HepG2 (cell line): ENCODE results near the gene STX5. TPM values are rescaled to one million over a fixed set of nuclear protein-coding genes. Genes with fewer than 3 reads are reported as not detected.

Source experiments
- ARID3A ChIP-seq: IDR thresholded peaks from 2 replicates; pipeline ENCODE4 v1.6.1; 2012; ENCODE audit warnings: low read depth, low read length, improper control_type of control experiment
- CHCHD3 ChIP-seq: sonication (generic); formaldehyde crosslinking; IDR thresholded peaks from 2 replicates; pipeline ENCODE4 v1.8.0; 2022; ENCODE audit warnings: mild to moderate bottlenecking, missing genetic modification reagents, moderate library complexity
- FOSL2 ChIP-seq: sonication (generic); formaldehyde crosslinking; IDR thresholded peaks from 2 replicates; pipeline ENCODE4 v1.4.0; 2020; ENCODE audit warnings: missing genetic modification reagents
- FUBP1 ChIP-seq: sonication (generic); formaldehyde crosslinking; IDR thresholded peaks from 2 replicates; pipeline ENCODE4 v1.5.1; 2020; ENCODE audit warnings: missing genetic modification reagents, mild to moderate bottlenecking, borderline replicate concordance
- ISL2 ChIP-seq: sonication (generic); formaldehyde crosslinking; IDR thresholded peaks from 2 replicates; pipeline ENCODE4 v1.5.0; 2020; ENCODE audit warnings: missing genetic modification reagents
- KDM4B ChIP-seq: sonication (generic); formaldehyde crosslinking; IDR thresholded peaks from 2 replicates; pipeline ENCODE4 v1.4.0; 2020; ENCODE audit warnings: missing genetic modification reagents
- MAFK ChIP-seq, 2 experiments: IDR thresholded peaks in 1 of 2; conservative IDR thresholded peaks in 1 of 2; 2 replicates each; pipeline ENCODE4 v1.6.1; 2011; ENCODE audit warnings: improper control_type of control experiment in 2 of 2, low read length in 2 of 2
- MBNL3 ChIP-seq: fragments of 250-450 bp; sonication (Bioruptor Pico); conservative IDR thresholded peaks from 2 replicates; pipeline ENCODE4 v1.8.0; 2022; ENCODE audit warnings: mild to moderate bottlenecking, inconsistent platforms
- MTF2 ChIP-seq: sonication (generic); formaldehyde crosslinking; IDR thresholded peaks from 2 replicates; pipeline ENCODE4 v1.5.0; 2020; ENCODE audit warnings: missing genetic modification reagents, borderline replicate concordance
- NCOA1 ChIP-seq: sonication (generic); formaldehyde crosslinking; IDR thresholded peaks from 2 replicates; pipeline ENCODE4 v1.9.0; 2021; ENCODE audit warnings: missing genetic modification reagents
- PHF21A ChIP-seq: sonication (generic); formaldehyde crosslinking; IDR thresholded peaks from 2 replicates; pipeline ENCODE4 v1.5.0; 2020; ENCODE audit warnings: mild to moderate bottlenecking, missing genetic modification reagents
- SATB2 ChIP-seq: sonication (generic); formaldehyde crosslinking; IDR thresholded peaks from 2 replicates; pipeline ENCODE4 v1.5.0; 2020; ENCODE audit warnings: missing genetic modification reagents
- U2AF1 ChIP-seq: fragments of 200-400 bp; formaldehyde crosslinking; optimal IDR thresholded peaks from 2 replicates; pipeline ENCODE3; 2017; ENCODE audit warnings: mild to moderate bottlenecking, low read depth, low read length
- ZBTB38 ChIP-seq: sonication (generic); formaldehyde crosslinking; IDR thresholded peaks from 2 replicates; pipeline ENCODE4 v1.5.1; 2020; ENCODE audit warnings: mild to moderate bottlenecking, missing genetic modification reagents
- ZFX ChIP-seq: sonication (generic); formaldehyde crosslinking; IDR thresholded peaks from 2 replicates; pipeline ENCODE4 v1.4.0; 2020; ENCODE audit warnings: mild to moderate bottlenecking, low read depth, missing genetic modification reagents, moderate library complexity
- ZFYVE20 ChIP-seq: sonication (generic); formaldehyde crosslinking; IDR thresholded peaks from 2 replicates; pipeline ENCODE4 v1.8.0; 2023; ENCODE audit warnings: low read depth, mild to moderate bottlenecking, moderate library complexity, missing genetic modification reagents, borderline replicate concordance
- ZNF383 ChIP-seq: sonication (generic); formaldehyde crosslinking; IDR thresholded peaks from 2 replicates; pipeline ENCODE4 v1.4.0; 2020; ENCODE audit warnings: missing genetic modification reagents, mild to moderate bottlenecking, borderline replicate concordance
- ZNF546 ChIP-seq: sonication (generic); formaldehyde crosslinking; conservative IDR thresholded peaks from 2 replicates; pipeline ENCODE4 v1.8.1; 2023; ENCODE audit warnings: mild to moderate bottlenecking, missing genetic modification reagents
- ZNF552 ChIP-seq: sonication (generic); formaldehyde crosslinking; IDR thresholded peaks from 2 replicates; pipeline ENCODE4 v1.9.0; 2022; ENCODE audit warnings: missing genetic modification reagents, mild to moderate bottlenecking, borderline replicate concordance
- ZNF580 ChIP-seq: IDR thresholded peaks from 2 replicates; pipeline ENCODE4 v1.6.1; 2016; ENCODE audit warnings: low read depth, borderline replicate concordance
- ZNF746 ChIP-seq: sonication (generic); formaldehyde crosslinking; IDR thresholded peaks from 2 replicates; pipeline ENCODE4 v1.8.0; 2022; ENCODE audit warnings: mild to moderate bottlenecking, missing genetic modification reagents
- ZNF772 ChIP-seq: sonication (generic); formaldehyde crosslinking; IDR thresholded peaks from 2 replicates; pipeline ENCODE4 v1.5.0; 2020; ENCODE audit warnings: mild to moderate bottlenecking, missing genetic modification reagents
- ZNF777 ChIP-seq: sonication (generic); formaldehyde crosslinking; IDR thresholded peaks from 2 replicates; pipeline ENCODE4 v1.4.0; 2020; ENCODE audit warnings: missing genetic modification reagents
- ZNF780A ChIP-seq: sonication (generic); formaldehyde crosslinking; IDR thresholded peaks from 2 replicates; pipeline ENCODE4 v1.8.0; 2022; ENCODE audit warnings: mild to moderate bottlenecking, missing genetic modification reagents, moderate library complexity
- ZSCAN5A ChIP-seq: sonication (generic); formaldehyde crosslinking; IDR thresholded peaks from 2 replicates; pipeline ENCODE4 v1.8.0; 2022; ENCODE audit warnings: mild to moderate bottlenecking, missing genetic modification reagents, borderline replicate concordance
- polyA plus RNA-seq, 8 experiments: library from polyadenylated mRNA; depleted of rRNA in 3 of 8; stranded (reverse) in 7 of 8; unstranded in 1 of 8; fragments of >200 nt; fragmentation: Illumina TruSeq in 4 of 8; extraction: Trizol in 4 of 8; gene quantifications; 2 replicates each; pipeline versions ENCODE4 v1.2.1 to v1.2.3, GENCODE V29; 2011 to 2016; ENCODE audit warnings: low read depth in 4 of 8, missing spikeins in 1 of 8, mixed read lengths in 1 of 8; ENCODE audit not compliant: insufficient read depth in 1 of 8
- total RNA-seq, 5 experiments: library from RNA; depleted of rRNA; stranded (reverse); fragments of >200 nt; fragmentation: Illumina TruSeq; extraction: Trizol; gene quantifications; 2 replicates each; pipeline ENCODE4 v1.2.3, GENCODE V29; 2016; ENCODE audit warnings: low read depth in 1 of 5

The STX5 gene
- total and polyA plus RNA-seq, 2 of the 13 experiments (the other 11 are each of a cell fraction or from before 2014, with no cell fraction given), result 26.9 to 30.0 TPM

GRCh38 chr11:62786318-62787004 is 45.4 kb downstream of the STX5 start (continued):
- no peak for TF ChIP-seq ZNF780A
- no peak for TF ChIP-seq U2AF1
- TF ChIP-seq MBNL3 (CRISPR knock-in tag), result no peak
- no peak for TF ChIP-seq FUBP1 (CRISPR knock-in tag)
- TF ChIP-seq ZNF383 (CRISPR knock-in tag), result no peak
- no peak for TF ChIP-seq ZSCAN5A (CRISPR knock-in tag)
- peak; percentile 67; the same call in 1 of the 2 replicates for TF ChIP-seq ZNF777 (CRISPR knock-in tag)
- TF ChIP-seq ZNF552 (CRISPR knock-in tag), result 0 out of 2 replicates have a peak, but pooled peaks have one; percentile 63
- 0 out of 2 replicates have a peak, but pooled peaks have one; percentile 38 for TF ChIP-seq ZNF580 (CRISPR knock-in tag)
- TF ChIP-seq ARID3A, result no peak
- no peak for TF ChIP-seq MTF2 (CRISPR knock-in tag)
- TF ChIP-seq MAFK (conservative IDR thresholded peaks at IDR 0.05 in 1 of 2, IDR thresholded peaks at IDR 0.05 in 1 of 2; ENCODE audit: low read length in 2 of 2), result no peak
- TF ChIP-seq FOSL2 (CRISPR knock-in tag), result peak; percentile 28; the same call in 1 of the 2 replicates
- TF ChIP-seq ISL2 (CRISPR knock-in tag), result 0 out of 2 replicates have a peak, but pooled peaks have one; percentile 29
- TF ChIP-seq ZBTB38 (CRISPR knock-in tag), result peak; percentile 14; the same call in 1 of the 2 replicates
- no peak for TF ChIP-seq NCOA1
- no peak for TF ChIP-seq CHCHD3 (CRISPR knock-in tag)
- no peak for TF ChIP-seq ZNF746 (CRISPR knock-in tag)
- no peak for TF ChIP-seq ZNF772 (CRISPR knock-in tag)
- TF ChIP-seq ZFYVE20, result no peak
- TF ChIP-seq KDM4B (CRISPR knock-in tag), result 0 out of 2 replicates have a peak, but pooled peaks have one; percentile 35
- TF ChIP-seq ZFX (CRISPR knock-in tag), result no peak
- no peak for TF ChIP-seq PHF21A (CRISPR knock-in tag)
- peak; percentile 9; the same call in 1 of the 2 replicates for TF ChIP-seq ZNF546 (CRISPR knock-in tag)
- 0 out of 2 replicates have a peak, but pooled peaks have one; percentile 7 for TF ChIP-seq SATB2 (CRISPR knock-in tag)
